ENCODE data around the gene OR10S1.
"Not testable (repeated sequence)": the region's sequence is repeated elsewhere in the genome, so short reads cannot be mapped to it uniquely, and the experiment has no call there.

OR10S1 gene, protein sequence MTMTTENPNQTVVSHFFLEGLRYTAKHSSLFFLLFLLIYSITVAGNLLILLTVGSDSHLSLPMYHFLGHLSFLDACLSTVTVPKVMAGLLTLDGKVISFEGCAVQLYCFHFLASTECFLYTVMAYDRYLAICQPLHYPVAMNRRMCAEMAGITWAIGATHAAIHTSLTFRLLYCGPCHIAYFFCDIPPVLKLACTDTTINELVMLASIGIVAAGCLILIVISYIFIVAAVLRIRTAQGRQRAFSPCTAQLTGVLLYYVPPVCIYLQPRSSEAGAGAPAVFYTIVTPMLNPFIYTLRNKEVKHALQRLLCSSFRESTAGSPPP

DNA sequence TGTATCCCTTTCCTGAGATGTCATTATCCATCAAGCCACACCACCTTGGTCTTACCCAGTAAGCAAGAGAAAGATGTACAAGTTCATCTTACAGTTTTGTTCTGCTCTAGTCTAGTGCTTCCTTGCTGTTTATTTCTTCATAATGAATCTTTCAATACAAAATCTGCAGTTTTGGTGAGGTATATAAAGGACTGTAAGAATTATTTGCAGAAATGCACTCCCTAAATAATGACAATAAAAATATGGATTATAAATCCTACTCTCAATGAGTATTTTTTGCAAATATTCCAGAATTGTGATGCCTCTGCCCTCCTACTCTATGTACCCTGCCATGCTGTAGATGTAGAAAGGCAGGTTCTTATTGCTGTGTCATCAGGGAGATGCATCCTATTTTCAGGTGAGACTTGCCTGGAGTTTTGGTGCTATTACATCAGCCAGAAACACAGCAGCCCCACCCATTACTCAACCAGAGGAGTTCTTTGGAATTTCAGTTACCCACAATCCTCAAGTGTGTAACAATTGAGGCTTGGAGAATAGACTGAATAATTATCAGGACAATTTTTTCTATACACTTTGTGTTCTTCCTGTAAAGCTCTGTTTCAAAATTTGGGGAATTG is at the start of gene OR10S1:
TSS of gene OR10S1 (minus strand) at position 51 of the 617 bp plus-strand sequence. CDS start 117 bp downstream, outside the sequence.
- H3K4me3 ChIP-seq (ENCODE audit: low read length), result no peak within 1 kb of the TSS
- no peaks in the 10 kb centered on the region for H3K4me1 ChIP-seq (ENCODE audit: control insufficient read depth, insufficient read depth, low read length)
- H3K9ac ChIP-seq (ENCODE audit: low read length), result no peak within 1 kb of the TSS
- H3K27me3 ChIP-seq (ENCODE audit: control insufficient read depth, insufficient read depth, low read length), result no peaks in the 10 kb centered on the region
- no peaks in the 10 kb centered on the region for H3K36me3 ChIP-seq (ENCODE audit: control insufficient read depth, insufficient read depth, low read length)
- no peaks in the 10 kb centered on the region for H3K9me3 ChIP-seq (ENCODE audit: control insufficient read depth, low read length)

DNA sequence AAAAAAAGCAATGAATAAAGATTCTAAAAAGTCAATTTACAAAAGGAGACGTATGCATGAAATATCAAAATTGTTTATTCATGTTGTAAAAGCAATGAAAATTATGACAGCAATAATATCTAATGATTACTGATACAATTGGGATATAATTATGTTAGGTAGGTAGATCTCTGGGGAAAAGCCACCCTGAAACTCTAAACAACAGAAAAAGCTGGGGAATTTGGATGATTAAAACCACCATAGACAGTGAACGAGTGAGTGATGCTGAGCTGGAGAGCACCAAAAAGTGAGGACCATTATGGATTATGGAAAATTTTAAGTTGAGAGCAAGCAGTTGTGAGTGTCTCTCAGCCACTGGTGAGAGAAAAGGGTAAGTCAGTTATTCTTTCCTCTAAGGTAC is 48.9 kb upstream of the OR10S1 start, which contains the start of gene OR10G8:
TSS of gene OR10G8 (plus strand) at position 301 of the 400 bp plus-strand sequence. CDS start 2,825 bp downstream, outside the sequence.
- no peak within 1 kb of the TSS for H3K4me3 ChIP-seq (ENCODE audit: low read length)
- no peaks in the 10 kb centered on the region for H3K9me3 ChIP-seq (ENCODE audit: control insufficient read depth, low read length)
- H3K36me3 ChIP-seq (ENCODE audit: control insufficient read depth, insufficient read depth, low read length), result no peaks in the 10 kb centered on the region
- no peaks in the 10 kb centered on the region for H3K27me3 ChIP-seq (ENCODE audit: control insufficient read depth, insufficient read depth, low read length)
- no peak within 1 kb of the TSS for H3K9ac ChIP-seq (ENCODE audit: low read length)
- H3K4me1 ChIP-seq (ENCODE audit: control insufficient read depth, insufficient read depth, low read length), result no peaks in the 10 kb centered on the region

DNA sequence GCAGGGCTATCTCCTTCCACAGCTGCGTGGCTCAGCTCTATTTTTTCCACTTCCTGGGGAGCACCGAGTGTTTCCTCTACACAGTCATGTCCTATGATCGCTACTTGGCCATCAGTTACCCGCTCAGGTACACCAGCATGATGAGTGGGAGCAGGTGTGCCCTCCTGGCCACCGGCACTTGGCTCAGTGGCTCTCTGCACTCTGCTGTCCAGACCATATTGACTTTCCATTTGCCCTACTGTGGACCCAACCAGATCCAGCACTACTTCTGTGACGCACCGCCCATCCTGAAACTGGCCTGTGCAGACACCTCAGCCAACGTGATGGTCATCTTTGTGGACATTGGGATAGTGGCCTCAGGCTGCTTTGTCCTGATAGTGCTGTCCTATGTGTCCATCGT is 38.3 kb upstream of the OR10S1 start:
- not testable (repeated sequence) for H3K27me3 ChIP-seq (ENCODE audit: control insufficient read depth, insufficient read depth, low read length); H3K4me1 ChIP-seq (ENCODE audit: control insufficient read depth, insufficient read depth, low read length); H3K9ac ChIP-seq (ENCODE audit: low read length); H3K36me3 ChIP-seq (ENCODE audit: control insufficient read depth, insufficient read depth, low read length); H3K4me3 ChIP-seq (ENCODE audit: low read length); H3K9me3 ChIP-seq (ENCODE audit: control insufficient read depth, low read length)

DNA sequence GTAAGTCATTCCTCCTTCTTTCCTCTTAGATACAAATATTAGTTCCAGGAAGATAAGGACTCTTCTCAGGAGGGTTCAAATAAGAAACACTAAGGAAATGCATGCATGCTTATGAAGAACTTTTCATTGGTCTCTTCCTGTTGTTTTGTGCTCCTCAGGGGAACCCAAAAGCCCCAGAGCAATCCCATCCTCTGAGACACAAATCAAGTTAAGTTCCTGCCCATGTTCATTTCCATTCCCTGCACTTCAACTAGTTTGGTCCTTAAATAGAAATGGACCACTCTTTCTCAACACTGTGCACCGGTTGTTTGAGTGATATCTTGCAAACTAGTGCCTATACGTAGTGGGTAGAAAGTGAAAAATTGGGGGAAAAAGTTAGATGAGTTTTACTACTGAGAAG is 35.1 kb upstream of the OR10S1 start, which contains the start of gene OR10G4:
TSS of gene OR10G4 (plus strand) at position 301 of the 400 bp plus-strand sequence. CDS start 2,578 bp downstream, outside the sequence.
- H3K36me3 ChIP-seq (ENCODE audit: control insufficient read depth, insufficient read depth, low read length), result no peaks in the 10 kb centered on the region
- no peaks in the 10 kb centered on the region for H3K9me3 ChIP-seq (ENCODE audit: control insufficient read depth, low read length)
- H3K27me3 ChIP-seq (ENCODE audit: control insufficient read depth, insufficient read depth, low read length), result no peaks in the 10 kb centered on the region
- H3K4me3 ChIP-seq (ENCODE audit: low read length), result no peak within 1 kb of the TSS
- no peaks in the 10 kb centered on the region for H3K4me1 ChIP-seq (ENCODE audit: control insufficient read depth, insufficient read depth, low read length)
- no peak within 1 kb of the TSS for H3K9ac ChIP-seq (ENCODE audit: low read length)

DNA sequence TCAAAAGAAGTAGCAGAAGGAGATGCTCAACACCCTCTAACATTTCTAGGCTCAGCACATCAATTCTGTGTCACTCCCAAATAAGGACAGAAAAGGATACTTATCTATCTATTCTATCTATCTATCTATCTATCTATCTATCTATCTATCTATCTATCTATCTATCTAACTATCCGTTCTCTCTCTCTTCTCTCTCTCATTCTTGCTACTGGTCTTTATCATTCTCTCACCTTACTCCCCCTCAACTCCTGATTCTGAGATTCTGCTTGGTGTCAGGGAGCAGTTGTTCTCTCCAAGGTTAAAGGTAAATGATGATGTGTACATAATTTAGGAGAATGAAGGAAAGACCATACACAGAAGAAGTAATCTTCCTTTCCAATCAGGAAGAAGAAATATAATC is 17.5 kb upstream of the OR10S1 start, which contains the start of gene OR10G6:
TSS of gene OR10G6 (minus strand) at position 43 of the 400 bp plus-strand sequence. CDS start at position 43, 0 bp downstream.
- Histone ChIP-seq H3K27me3 (ENCODE audit: control insufficient read depth, insufficient read depth, low read length) (no peaks in the 10 kb centered on the region), H3K9ac (ENCODE audit: low read length) (no peak within 1 kb of the TSS), H3K4me3 (ENCODE audit: low read length) (no peak within 1 kb of the TSS), H3K36me3 (ENCODE audit: control insufficient read depth, insufficient read depth, low read length) (no peaks in the 10 kb centered on the region), H3K9me3 (ENCODE audit: control insufficient read depth, low read length) (no peaks in the 10 kb centered on the region), H3K4me1 (ENCODE audit: control insufficient read depth, insufficient read depth, low read length) (no peaks in the 10 kb centered on the region)

DNA sequence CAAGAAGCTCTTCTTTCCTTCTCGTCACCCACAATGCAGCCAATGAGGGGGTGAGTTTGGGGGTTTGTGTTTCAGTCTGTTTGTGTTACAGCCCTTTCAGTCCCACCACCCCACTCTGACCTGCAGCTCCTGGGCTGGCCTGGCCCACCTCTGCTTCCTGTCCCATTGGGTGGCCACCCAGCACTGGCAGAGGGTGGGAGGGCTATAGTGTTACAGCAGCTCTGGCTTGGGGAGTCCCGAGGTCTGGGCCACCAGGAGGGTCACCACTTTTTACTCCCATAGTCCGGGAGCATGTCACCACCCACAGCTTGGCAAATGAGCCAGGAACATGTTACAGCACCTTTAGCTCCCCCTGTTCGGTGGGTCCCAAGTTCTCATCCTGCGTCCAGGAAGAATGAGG is 1.7 kb upstream of the OR10S1 start:
- no peak overlapping the region for H3K4me3 ChIP-seq (ENCODE audit: low read length)
- H3K27me3 ChIP-seq (ENCODE audit: control insufficient read depth, insufficient read depth, low read length), result no peaks in the 10 kb centered on the region
- H3K9ac ChIP-seq (ENCODE audit: low read length), result no peak overlapping the region
- H3K36me3 ChIP-seq (ENCODE audit: control insufficient read depth, insufficient read depth, low read length), result no peaks in the 10 kb centered on the region
- H3K4me1 ChIP-seq (ENCODE audit: control insufficient read depth, insufficient read depth, low read length), result no peaks in the 10 kb centered on the region
- H3K9me3 ChIP-seq (ENCODE audit: control insufficient read depth, low read length), result no peaks in the 10 kb centered on the region

DNA sequence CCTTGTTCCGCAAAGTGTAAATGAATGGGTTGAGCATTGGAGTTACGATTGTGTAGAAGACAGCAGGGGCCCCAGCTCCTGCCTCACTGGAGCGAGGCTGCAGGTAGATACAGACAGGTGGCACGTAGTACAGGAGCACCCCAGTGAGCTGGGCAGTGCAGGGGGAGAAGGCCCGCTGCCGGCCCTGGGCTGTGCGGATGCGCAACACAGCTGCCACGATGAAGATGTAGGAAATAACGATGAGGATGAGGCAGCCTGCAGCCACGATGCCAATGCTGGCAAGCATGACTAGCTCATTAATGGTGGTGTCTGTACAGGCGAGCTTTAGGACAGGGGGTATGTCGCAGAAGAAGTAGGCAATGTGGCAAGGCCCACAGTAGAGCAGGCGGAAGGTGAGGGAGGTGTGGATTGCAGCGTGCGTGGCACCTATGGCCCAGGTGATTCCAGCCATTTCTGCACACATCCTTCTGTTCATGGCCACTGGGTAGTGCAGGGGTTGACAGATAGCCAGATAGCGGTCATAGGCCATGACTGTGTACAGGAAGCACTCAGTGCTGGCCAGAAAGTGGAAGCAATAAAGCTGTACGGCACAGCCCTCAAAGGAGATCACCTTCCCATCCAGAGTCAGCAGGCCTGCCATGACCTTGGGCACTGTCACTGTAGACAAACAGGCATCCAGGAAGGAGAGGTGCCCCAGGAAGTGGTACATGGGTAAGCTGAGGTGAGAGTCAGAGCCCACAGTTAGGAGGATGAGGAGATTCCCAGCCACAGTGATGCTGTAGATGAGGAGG is 616 bp downstream of the OR10S1 start:
- Histone ChIP-seq H3K27me3 (ENCODE audit: control insufficient read depth, insufficient read depth, low read length) (no peaks in the 10 kb centered on the region), H3K4me3 (ENCODE audit: low read length) (no peak overlapping the region), H3K9ac (ENCODE audit: low read length) (no peak overlapping the region), H3K9me3 (ENCODE audit: control insufficient read depth, low read length) (no peaks in the 10 kb centered on the region), H3K36me3 (ENCODE audit: control insufficient read depth, insufficient read depth, low read length) (no peaks in the 10 kb centered on the region), H3K4me1 (ENCODE audit: control insufficient read depth, insufficient read depth, low read length) (no peaks in the 10 kb centered on the region)

DNA sequence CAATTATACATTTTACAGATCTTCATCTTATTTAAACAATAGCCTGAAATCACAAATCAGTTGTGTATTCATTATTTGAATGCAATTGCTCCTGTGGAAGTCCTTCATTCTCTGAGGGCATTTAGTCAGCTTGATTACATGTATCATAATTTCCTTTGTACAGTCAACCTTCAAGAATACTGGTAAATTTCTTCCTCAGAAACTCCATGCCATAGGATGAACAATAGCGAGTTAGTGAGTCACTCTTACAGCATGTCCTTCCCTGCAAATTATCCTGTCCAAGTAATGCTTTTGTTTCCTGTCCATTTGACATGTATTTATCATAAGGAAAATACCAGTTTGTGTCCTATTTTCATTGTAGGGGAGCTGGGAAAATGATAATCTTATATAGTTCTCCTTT is 3.8 kb downstream of the OR10S1 start:
- H3K27me3 ChIP-seq (ENCODE audit: control insufficient read depth, insufficient read depth, low read length), result no peaks in the 10 kb centered on the region
- no peaks in the 10 kb centered on the region for H3K4me1 ChIP-seq (ENCODE audit: control insufficient read depth, insufficient read depth, low read length)
- no peaks in the 10 kb centered on the region for H3K36me3 ChIP-seq (ENCODE audit: control insufficient read depth, insufficient read depth, low read length)
- H3K9me3 ChIP-seq (ENCODE audit: control insufficient read depth, low read length), result no peaks in the 10 kb centered on the region
- H3K4me3 ChIP-seq (ENCODE audit: low read length), result no peak overlapping the region
- no peak overlapping the region for H3K9ac ChIP-seq (ENCODE audit: low read length)

DNA sequence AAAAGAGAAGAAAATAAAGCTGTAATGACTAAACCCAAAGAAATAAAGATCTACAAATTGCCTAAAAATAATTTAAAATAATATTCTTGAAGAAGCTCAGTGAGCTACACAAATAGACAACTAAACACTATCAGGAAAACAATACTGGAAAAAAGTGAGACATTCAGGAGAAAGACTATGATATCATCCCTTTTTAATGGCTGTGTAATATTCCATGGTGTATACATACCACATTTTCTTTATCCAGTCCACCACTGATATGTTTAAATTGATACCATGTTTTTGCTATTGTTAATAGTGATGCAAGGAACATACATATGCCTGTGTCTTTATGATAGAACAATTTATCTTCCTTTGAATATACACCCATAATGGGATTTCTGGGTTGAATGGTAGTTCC is 20.8 kb downstream of the OR10S1 start:
- H3K9ac ChIP-seq (ENCODE audit: low read length), result no peak overlapping the region
- no peaks in the 10 kb centered on the region for H3K36me3 ChIP-seq (ENCODE audit: control insufficient read depth, insufficient read depth, low read length)
- H3K27me3 ChIP-seq (ENCODE audit: control insufficient read depth, insufficient read depth, low read length), result no peaks in the 10 kb centered on the region
- no peak overlapping the region for H3K4me3 ChIP-seq (ENCODE audit: low read length)
- H3K9me3 ChIP-seq (ENCODE audit: control insufficient read depth, low read length), result no peaks in the 10 kb centered on the region
- H3K4me1 ChIP-seq (ENCODE audit: control insufficient read depth, insufficient read depth, low read length), result no peaks in the 10 kb centered on the region

DNA sequence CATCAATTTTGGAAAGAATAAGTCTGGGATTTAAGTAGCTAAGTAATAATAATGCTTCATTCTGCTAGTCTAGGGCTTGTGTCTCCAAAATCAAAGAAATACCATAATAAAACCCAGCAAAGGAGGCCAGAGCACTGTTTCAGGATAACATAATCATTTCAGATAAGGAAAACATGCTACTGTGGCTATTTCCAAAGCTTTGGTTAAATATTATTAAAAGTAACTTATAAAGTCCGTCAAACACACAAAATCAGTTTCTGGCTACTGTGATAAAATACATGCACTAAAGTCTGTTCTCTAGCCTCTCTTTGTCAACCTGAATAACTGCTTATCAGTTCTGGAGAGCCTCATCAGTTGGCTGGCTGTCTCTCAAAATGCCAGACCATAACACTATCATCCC is 32.4 kb downstream of the OR10S1 start:
- Histone ChIP-seq H3K9me3 (ENCODE audit: control insufficient read depth, low read length) (no peaks in the 10 kb centered on the region), H3K36me3 (ENCODE audit: control insufficient read depth, insufficient read depth, low read length) (no peaks in the 10 kb centered on the region), H3K27me3 (ENCODE audit: control insufficient read depth, insufficient read depth, low read length) (no peaks in the 10 kb centered on the region), H3K9ac (ENCODE audit: low read length) (no peak overlapping the region), H3K4me3 (ENCODE audit: low read length) (no peak overlapping the region), H3K4me1 (ENCODE audit: control insufficient read depth, insufficient read depth, low read length) (no peaks in the 10 kb centered on the region)

DNA sequence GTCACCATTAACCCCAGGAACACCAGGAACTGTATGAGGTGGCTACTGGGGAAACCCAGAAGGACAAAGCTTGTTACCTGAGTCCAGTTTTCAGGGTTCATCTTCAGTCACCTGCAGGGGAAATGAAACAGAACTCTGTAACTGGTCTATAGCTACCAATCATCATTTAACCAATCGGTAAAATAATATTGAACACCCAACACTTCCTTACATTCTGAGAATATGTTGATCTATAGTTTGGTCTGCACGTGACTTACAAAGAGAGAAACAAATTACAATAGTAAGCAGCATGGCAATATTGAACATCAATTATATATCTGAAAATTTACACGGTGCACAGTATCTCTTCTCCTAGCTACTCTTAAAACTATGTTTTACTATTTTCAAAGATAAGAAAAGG is 33.8 kb downstream of the OR10S1 start, which contains the start of gene OR6T1:
TSS of gene OR6T1 (minus strand) at position 101 of the 400 bp plus-strand sequence. CDS start at position 101, 0 bp downstream.
- H3K9me3 ChIP-seq (ENCODE audit: control insufficient read depth, low read length), result no peaks in the 10 kb centered on the region
- no peaks in the 10 kb centered on the region for H3K27me3 ChIP-seq (ENCODE audit: control insufficient read depth, insufficient read depth, low read length)
- no peak within 1 kb of the TSS for H3K4me3 ChIP-seq (ENCODE audit: low read length)
- no peaks in the 10 kb centered on the region for H3K36me3 ChIP-seq (ENCODE audit: control insufficient read depth, insufficient read depth, low read length)
- no peak within 1 kb of the TSS for H3K9ac ChIP-seq (ENCODE audit: low read length)
- no peaks in the 10 kb centered on the region for H3K4me1 ChIP-seq (ENCODE audit: control insufficient read depth, insufficient read depth, low read length)

DNA sequence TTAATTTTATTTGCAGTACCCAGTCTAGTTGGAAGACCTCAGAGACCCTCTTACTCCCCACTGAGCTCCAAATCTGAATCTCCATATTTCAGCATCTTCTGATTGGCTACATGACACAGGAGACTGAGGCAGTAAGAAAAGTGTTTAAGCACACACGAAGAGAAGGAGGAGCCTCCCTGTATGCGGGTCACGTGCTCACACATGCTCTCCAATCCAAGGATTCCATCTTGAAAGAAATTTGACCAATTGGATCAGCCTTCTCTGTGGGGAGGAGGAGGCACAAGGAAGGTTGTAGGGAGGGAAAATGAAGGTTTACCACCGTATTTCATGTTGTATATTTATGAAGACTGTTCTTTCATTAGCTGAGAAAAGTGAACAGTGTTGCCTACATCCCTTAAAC is 35.2 kb downstream of the OR10S1 start:
- Histone ChIP-seq H3K27me3 (ENCODE audit: control insufficient read depth, insufficient read depth, low read length) (no peaks in the 10 kb centered on the region), H3K4me3 (ENCODE audit: low read length) (no peak overlapping the region), H3K4me1 (ENCODE audit: control insufficient read depth, insufficient read depth, low read length) (no peaks in the 10 kb centered on the region), H3K36me3 (ENCODE audit: control insufficient read depth, insufficient read depth, low read length) (no peaks in the 10 kb centered on the region), H3K9ac (ENCODE audit: low read length) (no peak overlapping the region), H3K9me3 (ENCODE audit: control insufficient read depth, low read length) (no peaks in the 10 kb centered on the region)
